Colonic mucosa (tissue), 4 donors: ENCODE data around the gene TSN. TPM values are rescaled to one million over a fixed set of nuclear protein-coding genes. Genes with fewer than 3 reads are reported as not detected.
A peak's percentile ranks its signal among the peaks of the same experiment; 100 is the strongest.
"Not testable (repeated sequence)": the region's sequence is repeated elsewhere in the genome, so short reads cannot be mapped to it uniquely, and the experiment has no call there.

Experiments
- DNase-seq: peaks from one replicate; pipeline ENCODE4 v3.0.0-alpha.2; 2020
- H3K27ac ChIP-seq: fragments of 200-600 bp; one replicate; pipeline ENCODE4 v1.8.0; 2021
- H3K27me3 ChIP-seq: fragments of 200-600 bp; one replicate; pipeline ENCODE4 v1.8.0; 2021
- H3K36me3 ChIP-seq: fragments of 200-600 bp; one replicate; pipeline ENCODE4 v1.8.0; 2021
- H3K4me1 ChIP-seq: fragments of 200-600 bp; one replicate; pipeline ENCODE4 v1.8.0; 2021; ENCODE audit warnings: mild to moderate bottlenecking
- H3K4me3 ChIP-seq: fragments of 200-600 bp; one replicate; pipeline ENCODE4 v1.8.0; 2021
- H3K9ac ChIP-seq, 2 donors: one replicate each; pipeline ENCODE4 v1.7.0; 2013; ENCODE audit warnings: control low read depth in 2 of 2, low read depth in 2 of 2, low read length in 2 of 2
- H3K9me3 ChIP-seq: fragments of 200-600 bp; one replicate; pipeline ENCODE4 v1.8.0; 2021
- intact Hi-C: fragments of 100-400 bp; cut with DNase I; formaldehyde crosslinking; loops from one replicate; pipeline ENCODE4 v1.14.1; 2022
- total RNA-seq, 2 donors: library from RNA; stranded (reverse); fragmentation: NEBNext Ultra II Directional in 1 of 2; extraction: Animal tissue kit (Norgen Biotek cat#: 25700) in 1 of 2; gene quantifications; one replicate each; pipeline ENCODE4 v1.2.1, GENCODE V29; 2021
- TF ChIP-seq, protein P1 (sequence below): fragments of 200-600 bp; IDR thresholded peaks from one replicate; pipeline ENCODE4 v1.8.0; 2022; ENCODE audit warnings: antibody characterized with exemption, mild to moderate bottlenecking
- donor health status: healthy.
- donor health status: DM: no; HTN: no; CAD: no.
- donor health status: DM: no; HTN: no; CAD: no.

The TSN gene
- total RNA-seq, 2 donors from 2014 or later: 48.0 to 69.0 TPM

DNA sequence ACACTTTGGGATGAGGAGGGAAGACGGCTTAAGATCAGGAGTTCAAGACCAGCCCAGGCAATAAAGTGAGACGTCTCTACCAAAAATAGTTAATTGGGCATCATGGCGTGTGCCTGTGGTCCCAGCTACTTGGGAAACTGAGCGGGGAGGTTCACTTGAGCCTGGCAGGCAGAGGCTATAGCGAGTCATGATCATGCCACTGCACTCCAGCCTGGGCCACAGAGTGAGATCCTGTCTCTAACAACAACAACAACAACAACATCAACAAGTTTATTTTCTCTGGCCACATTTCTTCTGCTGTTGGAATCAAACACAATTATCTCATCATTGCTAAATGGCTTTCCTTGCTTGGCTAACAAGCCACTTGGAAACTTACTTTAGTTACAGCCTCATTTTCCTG is 32.1 kb upstream of the TSN start:
- Histone ChIP-seq H3K27ac (no peak overlapping the region), H3K9me3 (no peaks in the 10 kb centered on the region), H3K4me3 (no peak overlapping the region), H3K36me3 (no peaks in the 10 kb centered on the region), H3K9ac (no peak overlapping the region), H3K4me1 (no peaks in the 10 kb centered on the region), H3K27me3 (no peaks in the 10 kb centered on the region)
- intact Hi-C loops: no loop called here
- no peak for DNase-seq
- TF ChIP-seq, protein P1, sequence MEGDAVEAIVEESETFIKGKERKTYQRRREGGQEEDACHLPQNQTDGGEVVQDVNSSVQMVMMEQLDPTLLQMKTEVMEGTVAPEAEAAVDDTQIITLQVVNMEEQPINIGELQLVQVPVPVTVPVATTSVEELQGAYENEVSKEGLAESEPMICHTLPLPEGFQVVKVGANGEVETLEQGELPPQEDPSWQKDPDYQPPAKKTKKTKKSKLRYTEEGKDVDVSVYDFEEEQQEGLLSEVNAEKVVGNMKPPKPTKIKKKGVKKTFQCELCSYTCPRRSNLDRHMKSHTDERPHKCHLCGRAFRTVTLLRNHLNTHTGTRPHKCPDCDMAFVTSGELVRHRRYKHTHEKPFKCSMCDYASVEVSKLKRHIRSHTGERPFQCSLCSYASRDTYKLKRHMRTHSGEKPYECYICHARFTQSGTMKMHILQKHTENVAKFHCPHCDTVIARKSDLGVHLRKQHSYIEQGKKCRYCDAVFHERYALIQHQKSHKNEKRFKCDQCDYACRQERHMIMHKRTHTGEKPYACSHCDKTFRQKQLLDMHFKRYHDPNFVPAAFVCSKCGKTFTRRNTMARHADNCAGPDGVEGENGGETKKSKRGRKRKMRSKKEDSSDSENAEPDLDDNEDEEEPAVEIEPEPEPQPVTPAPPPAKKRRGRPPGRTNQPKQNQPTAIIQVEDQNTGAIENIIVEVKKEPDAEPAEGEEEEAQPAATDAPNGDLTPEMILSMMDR: no peak

DNA sequence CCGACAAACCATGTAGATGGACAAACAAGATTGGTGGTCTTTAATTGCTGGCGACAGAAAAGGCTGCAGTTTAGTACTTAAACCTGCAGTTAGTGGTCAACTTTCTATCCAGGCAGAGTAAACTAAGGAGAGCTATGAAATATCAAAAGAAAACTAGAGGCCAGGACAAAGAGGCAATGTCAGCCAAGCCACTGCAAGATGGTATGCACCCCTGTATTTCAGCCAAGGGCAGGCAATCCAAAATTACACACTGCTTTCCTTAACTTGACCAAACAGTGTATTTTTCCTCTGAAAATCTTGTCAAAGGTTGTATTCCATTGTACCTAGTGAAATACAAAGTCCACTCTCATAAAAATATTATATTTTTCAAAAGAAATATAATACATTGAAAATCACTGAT is 28.1 kb upstream of the TSN start:
- DNase-seq: no peak
- H3K9me3 ChIP-seq: no peaks in the 10 kb centered on the region
- intact Hi-C loops: no loop called here
- no peak overlapping the region for H3K27ac ChIP-seq
- H3K4me1 ChIP-seq: no peaks in the 10 kb centered on the region
- H3K27me3 ChIP-seq: no peaks in the 10 kb centered on the region
- no peak overlapping the region for H3K4me3 ChIP-seq
- H3K9ac ChIP-seq: no peak overlapping the region
- TF ChIP-seq, protein P1: no peak
- peaks cover 6% of the 10 kb centered on the region for H3K36me3 ChIP-seq

DNA sequence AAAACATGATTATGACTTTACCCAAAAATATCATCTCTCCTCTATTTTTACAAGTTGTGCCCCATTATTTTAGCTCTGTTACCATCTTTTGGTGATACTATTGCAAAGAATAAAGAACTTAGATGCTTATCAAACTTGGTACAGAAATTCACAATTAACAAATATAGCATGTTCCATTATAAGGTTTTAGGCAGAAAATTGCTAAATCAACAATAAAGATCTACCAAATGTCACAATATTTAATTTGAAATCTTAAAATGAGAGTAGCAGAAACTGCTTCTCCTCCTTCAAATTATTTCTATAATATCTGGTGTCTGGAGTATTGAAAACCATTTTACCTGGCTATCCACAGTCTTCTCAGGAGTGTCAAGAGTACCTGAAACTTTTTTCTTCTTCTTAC is 27.5 kb upstream of the TSN start:
- Histone ChIP-seq H3K27ac (no peak overlapping the region), H3K9ac (no peak overlapping the region), H3K36me3 (peaks cover 6% of the 10 kb centered on the region), H3K4me3 (no peak overlapping the region), H3K27me3 (no peaks in the 10 kb centered on the region), H3K9me3 (no peaks in the 10 kb centered on the region), H3K4me1 (no peaks in the 10 kb centered on the region)
- no peak for DNase-seq
- intact Hi-C loops: no loop called here
- TF ChIP-seq, protein P1: no peak

- intact Hi-C loops: no loop called here
- no peak overlapping the region for H3K9ac ChIP-seq
- no peaks in the 10 kb centered on the region for H3K4me1 ChIP-seq
- H3K36me3 ChIP-seq: peaks cover 6% of the 10 kb centered on the region
- H3K4me3 ChIP-seq: no peak overlapping the region
- no peaks in the 10 kb centered on the region for H3K27me3 ChIP-seq
- H3K27ac ChIP-seq: no peak overlapping the region
- TF ChIP-seq, protein P1: no peak
- no peaks in the 10 kb centered on the region for H3K9me3 ChIP-seq
- no peak for DNase-seq
These were observed 24.1 kb upstream of the TSN start for GRCh38 chr2:121731366-121731765.

GRCh38 chr2:121734544-121734943 is 20.9 kb upstream of the TSN start:
- H3K36me3 ChIP-seq, H3K27ac ChIP-seq, H3K9me3 ChIP-seq, H3K9ac ChIP-seq, H3K27me3 ChIP-seq, DNase-seq, H3K4me1 ChIP-seq, intact Hi-C loops, H3K4me3 ChIP-seq: not testable (repeated sequence)

GRCh38 chr2:121735518-121736074 is 19.9 kb upstream of the TSN start:
- no peaks in the 10 kb centered on the region for H3K9me3 ChIP-seq

More at GRCh38 chr2:121735518-121736074, 19.9 kb upstream of the TSN start:
- Histone ChIP-seq H3K4me3 (peak overlapping the region; percentile 74), H3K9ac (peak overlapping the region in 1 of 2 donors; percentile 97), H3K36me3 (no peaks in the 10 kb centered on the region), H3K27me3 (no peaks in the 10 kb centered on the region), H3K27ac (peak overlapping the region; percentile 51), H3K4me1 (no peaks in the 10 kb centered on the region)
- DNase-seq: no peak
- intact Hi-C loops: loop anchor here (5.0 kb wide), 1 partner anchor 203 kb away; the partner anchor contains the start of gene RNU4ATAC
- TF ChIP-seq, protein P1: no peak
